GM19025 (cell line): ENCODE data around the gene ROR2.

Source experiments
- ATAC-seq: cut with Tn5 transposase; IDR thresholded peaks from one replicate; pipeline ENCODE4 v1.9.1; 2021; ENCODE audit warnings: mild to moderate bottlenecking, low read depth, moderate library complexity; ENCODE audit not compliant: unreplicated experiment

The ROR2 gene

GRCh38 chr9:91761362-91761761 lies 188.7 kb downstream of the ROR2 start:
- no peak for ATAC-seq

- no peak for ATAC-seq
Observed at GRCh38 chr9:91760906-91761305, 189.1 kb downstream of the ROR2 start.

GRCh38 chr9:91758491-91758981 lies 191.5 kb downstream of the ROR2 start:
- ATAC-seq, result peak; percentile 71

- ATAC-seq, result no peak
Observed at GRCh38 chr9:91757782-91758181, 192.2 kb downstream of the ROR2 start.

- ATAC-seq, result no peak
Observed at GRCh38 chr9:91756510-91756780, 193.6 kb downstream of the ROR2 start.

- ATAC-seq, result no peak
Observed at GRCh38 chr9:91755761-91756509, 194.1 kb downstream of the ROR2 start.

- ATAC-seq, result no peak
Observed at GRCh38 chr9:91753711-91754110, 196.3 kb downstream of the ROR2 start.

GRCh38 chr9:91751922-91752321 lies 198.1 kb downstream of the ROR2 start:
- no peak for ATAC-seq

GRCh38 chr9:91750343-91750742 lies 199.7 kb downstream of the ROR2 start:
- no peak for ATAC-seq

GRCh38 chr9:91746904-91747303 lies 203.1 kb downstream of the ROR2 start:
- ATAC-seq, result no peak

- no peak for ATAC-seq
Observed at GRCh38 chr9:91746357-91746756, 203.7 kb downstream of the ROR2 start.

- ATAC-seq, result no peak
Observed at GRCh38 chr9:91744114-91744513, 205.9 kb downstream of the ROR2 start.

- ATAC-seq, result no peak
Observed at GRCh38 chr9:91741522-91741921, 208.5 kb downstream of the ROR2 start.

- no peak for ATAC-seq
Observed at GRCh38 chr9:91740701-91741100, 209.3 kb downstream of the ROR2 start.

- no peak for ATAC-seq
Observed at GRCh38 chr9:91736898-91737601, 213.0 kb downstream of the ROR2 start.

GRCh38 chr9:91736311-91736710 lies 213.7 kb downstream of the ROR2 start:
- no peak for ATAC-seq

GRCh38 chr9:91735049-91735448 lies 215.0 kb downstream of the ROR2 start:
- ATAC-seq, result no peak

- ATAC-seq, result no peak
Observed at GRCh38 chr9:91734371-91734981, 215.6 kb downstream of the ROR2 start.

GRCh38 chr9:91733006-91733624 lies 216.9 kb downstream of the ROR2 start:
- no peak for ATAC-seq

- ATAC-seq, result no peak
Observed at GRCh38 chr9:91732187-91733005, 217.6 kb downstream of the ROR2 start.
